NCI-H1105 (cell line): ENCODE measurements around the gene RHBDL1.
A peak's percentile ranks its signal among the peaks of the same experiment; 100 is the strongest.

Experiments used
- DNase-seq: peaks from one replicate; lab custom pipeline; 2025; lab: John Stamatoyannopoulos, UW

Gene RHBDL1

GRCh38 chr16:637081-638018 is 38.1 kb upstream of the RHBDL1 start:
- DNase-seq, result peak; percentile 45

GRCh38 chr16:638034-638543 is 37.4 kb upstream of the RHBDL1 start:
- no peak for DNase-seq

DNA sequence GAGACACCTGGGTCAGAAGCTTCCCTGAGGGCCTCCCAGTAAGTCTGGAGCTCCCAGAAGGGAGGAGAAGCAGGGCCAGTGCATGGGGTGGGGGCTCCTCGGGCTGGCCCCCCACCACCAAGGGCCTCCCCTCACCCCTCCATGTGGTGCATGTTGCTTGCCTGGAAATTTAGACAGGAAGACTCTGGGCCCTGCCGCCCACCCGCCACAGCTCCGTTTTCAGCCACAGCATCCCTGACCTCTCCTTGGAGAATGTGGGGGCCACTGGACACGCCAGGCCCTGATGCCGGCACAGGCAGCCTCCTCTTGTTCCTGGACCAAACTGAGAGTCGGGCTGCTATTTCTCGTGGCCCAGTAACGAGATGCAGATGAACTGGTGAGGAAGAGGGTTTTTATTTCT is 36.6 kb upstream of the RHBDL1 start:
- no peak for DNase-seq

DNA sequence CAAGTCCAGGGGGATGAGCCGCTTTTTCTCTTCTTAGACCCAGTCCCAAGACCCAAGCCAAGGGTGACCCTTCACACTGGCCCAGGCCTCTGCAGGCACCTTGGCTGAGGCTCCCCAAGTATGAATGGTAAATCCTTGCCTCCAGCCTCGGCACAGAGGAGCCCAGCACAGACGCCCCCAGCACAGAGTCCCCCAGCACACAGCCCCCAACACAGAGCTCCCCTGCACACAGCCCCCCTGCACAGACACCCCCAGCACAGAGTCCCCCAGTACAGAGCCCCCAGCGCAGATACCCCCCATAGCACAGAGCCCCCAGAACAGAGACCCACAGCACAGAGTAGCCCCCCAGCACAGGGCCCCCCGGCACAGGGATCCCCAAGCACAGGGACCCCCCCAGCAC is 34.9 kb upstream of the RHBDL1 start:
- DNase-seq, result no peak

GRCh38 chr16:641326-642188 is 33.9 kb upstream of the RHBDL1 start, which contains the start of gene MCRIP2:
TSS of gene MCRIP2 (plus strand) at chr16:641828. CDS start at chr16:641992, 164 bp downstream.
- DNase-seq, result peak; percentile 13

- DNase-seq, result no peak
Measured at GRCh38 chr16:642189-643049, 33.1 kb upstream of the RHBDL1 start.

DNA sequence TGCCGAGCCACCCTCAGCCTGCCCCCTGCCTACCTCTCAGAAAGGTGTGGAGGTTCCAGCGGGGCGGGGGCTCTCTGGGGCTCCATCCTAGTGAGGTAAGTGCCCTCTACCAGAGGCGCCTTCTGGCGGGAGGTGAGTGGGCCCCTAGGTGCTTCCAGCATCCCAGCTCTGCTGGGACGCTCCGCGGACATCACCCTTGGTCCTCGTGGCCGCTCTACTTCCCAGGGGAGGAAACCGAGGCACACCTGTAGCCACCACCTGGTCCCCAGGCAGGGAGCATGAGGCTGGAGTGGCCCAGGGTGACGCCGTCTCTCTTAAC is 32.5 kb upstream of the RHBDL1 start:
- no peak for DNase-seq

DNA sequence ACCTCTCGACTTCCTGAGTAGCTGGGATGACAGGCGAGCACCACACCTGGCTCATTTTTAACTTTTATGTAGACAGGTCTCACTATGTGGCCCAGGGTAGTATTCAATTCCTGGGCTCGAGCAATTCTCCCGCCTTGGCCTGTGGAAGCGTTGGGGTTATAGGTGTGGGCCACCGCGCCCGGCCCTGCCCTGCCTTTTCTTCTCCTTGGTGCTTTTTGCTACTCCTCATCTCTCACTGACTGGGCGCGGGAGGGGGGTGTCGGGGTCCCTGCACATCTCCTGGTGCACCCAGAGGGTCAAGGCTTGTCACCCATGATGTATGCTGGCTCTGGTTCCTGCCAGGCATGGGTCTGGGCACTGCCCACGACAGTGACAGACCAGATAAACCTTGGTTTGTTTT is 30.9 kb upstream of the RHBDL1 start:
- no peak for DNase-seq

- DNase-seq, result no peak
Measured at GRCh38 chr16:645852-646678, 29.4 kb upstream of the RHBDL1 start.

DNA sequence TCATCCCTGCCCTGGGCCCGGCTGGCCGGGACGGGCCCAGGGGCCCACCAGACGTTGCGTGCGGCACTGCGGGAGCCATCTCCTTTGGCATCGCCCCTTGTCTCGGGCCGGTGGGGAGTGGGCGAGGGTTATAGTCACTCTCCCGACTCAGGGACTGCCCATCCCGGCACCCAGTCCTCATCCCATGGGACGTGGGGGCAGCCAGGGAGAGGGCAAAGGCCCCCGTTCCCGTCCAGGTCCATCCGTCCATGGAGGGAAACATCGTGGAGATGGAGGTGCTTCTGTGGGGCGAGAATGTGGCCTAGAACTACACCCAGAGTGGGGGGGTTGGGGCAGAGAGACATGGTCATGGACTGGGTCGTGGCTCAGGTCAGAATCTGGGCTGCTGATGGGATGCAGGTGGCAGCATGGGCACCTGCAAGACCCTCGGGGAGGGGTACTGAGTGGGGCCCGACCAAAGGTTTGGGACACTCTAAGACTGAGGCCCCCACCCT is 28.7 kb upstream of the RHBDL1 start:
- DNase-seq, result no peak

GRCh38 chr16:647173-647902 is 28.1 kb upstream of the RHBDL1 start:
- DNase-seq, result no peak

DNA sequence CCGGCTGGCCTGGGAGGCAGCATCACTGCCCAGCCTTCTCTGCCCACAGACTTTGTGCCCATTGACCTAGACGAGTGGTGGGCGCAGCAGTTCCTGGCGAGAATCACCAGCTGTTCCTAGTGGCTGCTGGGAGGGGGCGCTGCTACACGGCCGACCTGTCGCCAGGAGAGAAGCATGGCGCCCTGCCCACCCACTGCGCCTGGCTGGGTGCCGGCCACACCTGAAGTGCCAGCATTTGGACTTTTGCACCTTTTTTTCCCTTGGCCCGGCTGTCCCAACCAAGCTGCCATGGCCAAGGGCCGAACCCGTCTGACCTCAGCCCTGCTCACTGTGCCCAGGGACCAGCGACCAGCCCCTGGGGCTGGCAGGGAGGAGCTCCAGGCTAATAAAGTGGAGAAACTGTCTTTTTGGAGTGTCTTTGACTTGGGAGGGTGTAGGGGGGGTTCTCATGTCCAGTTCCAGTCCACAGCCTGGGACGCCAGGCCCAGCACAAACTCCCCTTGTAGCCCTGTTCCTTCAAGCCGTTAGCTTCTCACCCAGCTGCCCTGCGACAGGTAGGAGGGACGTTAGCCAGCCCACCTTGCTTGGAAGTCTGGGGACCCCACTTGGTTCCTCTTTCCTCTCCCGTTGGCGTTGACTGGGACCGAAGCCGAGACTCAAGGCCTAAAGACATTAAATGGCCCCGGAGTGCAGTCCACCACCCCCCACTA is 27.2 kb upstream of the RHBDL1 start:
- peak; percentile 17 for DNase-seq

- peak; percentile 83 for DNase-seq
Measured at GRCh38 chr16:648781-649589, 26.5 kb upstream of the RHBDL1 start, which contains the start of gene WDR90. TSS of gene WDR90 (plus strand) at chr16:649365. CDS start at chr16:649417, 52 bp downstream.

DNA sequence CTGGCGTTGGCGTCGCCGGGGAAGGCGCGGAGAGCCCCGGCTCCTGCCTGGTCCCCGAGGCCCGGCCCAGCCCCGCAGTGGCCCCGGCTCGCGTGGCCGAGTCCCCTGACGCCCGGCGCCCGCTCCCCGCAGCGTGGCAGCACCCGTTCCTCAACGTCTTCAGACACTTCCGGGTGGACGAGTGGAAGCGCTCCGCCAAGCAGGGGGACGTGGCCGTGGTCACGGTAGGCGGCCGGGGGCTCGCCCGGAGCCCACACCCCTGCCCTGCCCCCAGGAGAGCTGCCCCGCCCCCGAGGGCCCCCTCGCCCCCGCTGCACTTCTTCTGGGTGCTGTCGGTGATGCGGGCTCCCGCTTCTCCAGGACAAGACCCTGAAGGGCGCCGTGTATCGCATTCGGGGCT is 25.8 kb upstream of the RHBDL1 start:
- DNase-seq, result no peak

- no peak for DNase-seq
Measured at GRCh38 chr16:651844-652243, 23.6 kb upstream of the RHBDL1 start.

DNA sequence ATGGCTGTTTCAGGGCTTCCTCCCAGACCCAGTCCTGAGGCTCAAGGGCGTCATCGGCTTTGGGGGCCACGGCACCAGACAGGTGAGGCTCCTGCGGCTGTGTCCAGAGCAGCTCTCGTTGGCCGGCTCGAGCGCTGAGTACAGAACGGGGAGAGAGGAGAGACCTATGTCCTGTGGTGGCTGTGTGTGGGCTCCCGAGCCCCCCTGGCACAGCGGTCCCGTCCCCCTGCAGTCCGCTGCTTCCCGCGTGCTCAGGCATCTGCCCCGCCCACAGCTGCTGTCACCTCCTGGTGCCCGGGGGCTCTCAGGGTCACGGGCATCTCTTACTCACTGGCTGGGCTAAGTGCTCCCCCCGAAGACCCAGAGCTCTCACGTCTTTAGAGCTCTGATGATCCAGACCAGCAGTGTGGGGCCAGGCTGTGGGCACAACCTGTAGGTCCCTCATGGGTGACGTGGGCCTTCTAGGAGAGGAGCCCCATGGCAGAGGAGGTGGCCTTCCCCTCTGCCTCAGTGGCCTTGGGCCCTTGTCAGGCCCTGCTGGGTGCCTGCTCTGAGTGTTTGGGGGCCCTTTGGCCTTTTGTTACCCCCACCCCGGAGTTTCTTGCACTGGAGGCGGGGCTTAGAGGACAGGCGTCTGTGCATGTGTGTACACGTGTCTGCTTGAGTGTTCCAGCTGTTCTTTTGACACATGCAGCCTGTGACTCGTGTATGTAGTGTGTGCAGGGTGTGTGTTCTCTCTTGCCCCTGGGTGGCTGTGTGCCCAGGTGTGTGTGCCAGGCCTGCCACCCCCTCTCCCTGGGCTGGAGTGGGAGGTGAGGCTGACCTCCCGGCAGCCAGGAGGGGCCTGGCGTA is 22.8 kb upstream of the RHBDL1 start:
- DNase-seq, result no peak

- DNase-seq, result no peak
Measured at GRCh38 chr16:654034-654433, 21.4 kb upstream of the RHBDL1 start.
